ENCODE results near the gene BAIAP3.

The BAIAP3 gene

GRCh38 chr16:1394367-1394951 is 61.0 kb downstream of the BAIAP3 start:
- no peak for DNase-seq (ENCODE audit: low read depth)

- DNase-seq (ENCODE audit: low read depth): no peak
These were observed 62.1 kb downstream of the BAIAP3 start for GRCh38 chr16:1395444-1396031.

- no peak for DNase-seq (ENCODE audit: low read depth)
These were observed 64.3 kb downstream of the BAIAP3 start for GRCh38 chr16:1397779-1398178.

GRCh38 chr16:1398351-1398750 is 64.9 kb downstream of the BAIAP3 start:
- no peak for DNase-seq (ENCODE audit: low read depth)

Measured in non-pigmented ciliary epithelial cell (primary cell).